Activated naive CD4-positive, alpha-beta T cell (primary cell): ENCODE data around the gene SOAT2.

Experiments
- DNase-seq, 4 experiments: peaks; one replicate each; lab custom pipeline; 2025; lab: John Stamatoyannopoulos, UW

The SOAT2 gene

DNA sequence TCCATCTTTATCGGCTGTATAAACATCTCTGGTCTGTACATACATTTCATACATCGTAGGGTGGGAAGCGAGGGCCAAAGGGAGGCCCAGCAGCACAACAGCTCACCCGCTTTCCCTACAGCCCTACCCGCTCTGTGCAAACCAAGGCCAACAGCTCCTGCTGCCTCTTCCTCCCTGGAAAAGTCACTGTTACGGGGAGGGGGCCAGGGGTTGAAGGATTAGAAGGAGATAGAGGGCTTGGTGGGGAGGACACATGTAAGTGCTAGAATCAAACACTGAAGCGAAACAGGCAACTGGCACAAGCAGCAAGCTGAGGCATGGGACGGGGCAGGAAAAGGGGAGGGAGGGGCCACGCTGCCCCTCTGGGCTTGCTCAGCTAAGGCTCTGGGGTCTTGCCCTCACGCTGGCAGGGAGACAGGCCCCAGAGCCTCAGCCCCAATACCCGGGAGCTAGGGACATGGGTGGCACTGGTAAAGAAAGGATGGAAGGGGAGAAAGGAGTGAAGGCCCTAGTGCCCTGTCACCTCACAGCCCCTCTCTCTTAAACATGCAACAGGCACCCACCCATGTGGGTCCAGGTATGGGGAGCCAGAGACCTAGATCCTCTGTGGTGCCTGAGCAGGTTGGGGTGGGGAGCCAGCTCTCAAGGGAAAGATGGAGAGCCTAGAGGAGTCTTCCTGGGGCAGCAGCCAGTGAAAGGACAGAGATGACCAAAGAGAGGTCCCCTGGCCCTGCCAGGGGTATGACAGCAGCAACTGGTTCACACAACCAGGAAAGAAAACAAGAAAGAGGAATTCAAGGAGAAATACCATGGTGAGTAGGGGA, 38.5 kb upstream of the SOAT2 start:
- no peak for DNase-seq

DNA sequence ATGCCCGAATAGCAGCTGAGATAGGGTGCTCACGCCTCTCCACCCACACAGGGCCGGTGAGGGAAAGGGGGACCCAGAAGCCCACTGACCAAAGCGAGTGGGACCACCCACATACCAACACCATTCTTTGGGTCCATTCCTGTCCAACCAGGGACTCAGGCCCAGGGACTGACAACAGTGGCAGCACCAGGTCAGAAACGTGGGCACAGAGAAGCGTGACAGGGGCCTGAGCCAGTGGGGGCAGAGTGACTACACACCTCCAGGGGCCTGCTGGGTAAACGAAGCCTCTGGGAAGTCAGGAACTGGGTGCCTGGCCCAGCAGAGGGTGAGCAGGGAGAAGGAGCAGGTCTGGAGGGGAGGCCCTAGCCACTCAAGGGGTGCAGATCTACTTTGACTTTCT, 37.8 kb upstream of the SOAT2 start:
- DNase-seq: no peak

GRCh38 chr12:53065975-53066931, 37.0 kb upstream of the SOAT2 start:
- DNase-seq: peak in 3 of 4 experiments; percentile 48 to 55 (median 54)

- DNase-seq: no peak
These were observed 36.0 kb upstream of the SOAT2 start for GRCh38 chr12:53067074-53067992.

- DNase-seq: no peak
These were observed 35.1 kb upstream of the SOAT2 start for GRCh38 chr12:53067993-53068770.

- DNase-seq: no peak
These were observed 34.3 kb upstream of the SOAT2 start for GRCh38 chr12:53068811-53069585.

GRCh38 chr12:53069621-53070410, 33.5 kb upstream of the SOAT2 start:
- no peak for DNase-seq

- DNase-seq: no peak
These were observed 32.3 kb upstream of the SOAT2 start for GRCh38 chr12:53070877-53071492.

GRCh38 chr12:53071591-53072551, 31.4 kb upstream of the SOAT2 start:
- DNase-seq: no peak

- DNase-seq: no peak
These were observed 29.4 kb upstream of the SOAT2 start for GRCh38 chr12:53073881-53074280.

DNA sequence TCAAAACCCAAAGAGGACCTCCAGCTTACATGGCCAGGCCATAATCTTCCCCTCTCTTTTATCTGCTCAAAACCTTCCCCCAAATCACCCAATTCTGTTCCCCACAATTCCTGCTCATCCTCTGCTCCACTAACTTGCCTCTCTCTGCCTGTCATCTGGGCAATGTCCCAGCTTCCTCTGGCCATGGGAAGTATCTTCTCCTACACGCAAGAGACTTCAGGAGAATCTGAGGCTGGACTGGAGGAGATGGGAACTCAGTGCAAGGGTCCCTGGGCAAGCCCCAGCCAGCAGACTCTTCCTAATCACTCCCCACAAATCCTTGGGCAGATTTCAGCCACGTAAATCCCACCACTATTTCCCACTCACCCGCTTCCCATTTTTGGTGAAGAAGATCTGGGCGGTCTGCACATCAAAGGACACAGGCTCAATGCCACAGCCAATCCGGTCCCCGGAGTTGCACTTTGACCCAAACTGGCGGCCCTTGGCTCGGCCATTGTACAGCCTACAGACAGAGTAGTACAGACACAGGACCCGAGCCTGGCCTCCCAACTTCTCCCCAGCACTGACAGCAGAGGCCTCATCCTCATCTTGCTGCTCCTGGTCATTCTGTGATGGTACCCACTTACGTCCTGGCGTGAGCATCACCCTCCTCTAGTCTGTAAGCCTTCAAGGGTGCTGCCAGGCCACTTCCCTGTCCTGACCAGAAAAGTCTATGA, 28.8 kb upstream of the SOAT2 start:
- no peak for DNase-seq

- DNase-seq: no peak
These were observed 28.3 kb upstream of the SOAT2 start for GRCh38 chr12:53074999-53075370.

- DNase-seq: no peak
These were observed 26.8 kb upstream of the SOAT2 start for GRCh38 chr12:53076461-53076860.

DNA sequence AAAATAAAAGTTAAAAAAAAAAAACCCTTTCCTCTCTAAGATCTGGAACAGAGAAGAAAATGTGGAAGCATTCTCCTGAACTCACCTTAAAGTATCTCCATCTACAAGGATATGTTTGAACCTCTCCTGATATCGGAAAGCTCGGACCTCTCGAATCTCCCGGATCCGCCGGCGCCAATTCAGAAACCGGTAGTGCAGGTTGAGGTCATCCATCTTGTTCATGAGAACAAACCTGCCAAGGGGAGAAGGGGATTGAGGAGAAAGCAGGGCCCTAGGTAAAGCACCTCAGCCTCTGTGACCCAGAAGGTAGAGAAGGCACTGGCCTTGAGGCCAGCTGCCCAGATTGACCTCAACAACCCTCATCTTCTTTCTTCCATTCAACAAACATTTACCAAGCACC, 26.3 kb upstream of the SOAT2 start:
- no peak for DNase-seq

GRCh38 chr12:53078425-53079225, 24.7 kb upstream of the SOAT2 start:
- DNase-seq: peak in 2 of 4 experiments; percentile 52 to 54
